GM12878 (cell line): ENCODE measurements around the gene FAM151A. TPM values are rescaled to one million over a fixed set of nuclear protein-coding genes. Genes with fewer than 3 reads are reported as not detected.

Experiments
- ATAC-seq: fragments of 200-7000 bp; cut with Tn5 transposase; 3 replicates; pipeline ENCODE4 v1.9.1; 2020; ENCODE audit warnings: mild to moderate bottlenecking, moderate library complexity
- BruUV-seq: library from RNA; stranded (reverse); fragments of 400-500 nt; replicated peaks from 2 replicates; lab custom pipeline; 2021; lab: Mats Ljungman, UMichigan
- CTCF ChIA-PET: fragments of 300-600 bp; sonication (Branson Sonifier 250); formaldehyde crosslinking; extraction: SDS; loops from one replicate; lab custom pipeline; 2021; ENCODE audit warnings: inconsistent platforms; lab: Yijun Ruan, JAX
- POLR2A ChIA-PET: fragments of 350-600 bp; formaldehyde crosslinking; extraction: SDS; loops from one replicate; lab custom pipeline; 2021; ENCODE audit warnings: inconsistent platforms; lab: Charles Lee
- RAD21 ChIA-PET: fragments of 300-600 bp; sonication (Branson Sonifier 250); formaldehyde crosslinking; loops from one replicate; lab custom pipeline; 2023; ENCODE audit warnings: antibody characterized with exemption; ENCODE audit not compliant: unreplicated experiment; lab: Charles Lee
- SMC1A ChIA-PET: fragments of 300-600 bp; sonication (Branson Sonifier 250); formaldehyde crosslinking; loops from one replicate; lab custom pipeline; 2023; ENCODE audit not compliant: unreplicated experiment, uncharacterized antibody; lab: Charles Lee
- DNase-seq: peaks from one replicate; pipeline ENCODE4 v3.0.0-alpha.2; 2011; ENCODE audit warnings: low read depth, low spot score
- FAIRE-seq: peaks from 3 replicates; lab custom pipeline; 2011; peaks lifted over from hg19 to GRCh38; lab: Jason Lieb, UNC
- H2AFZ ChIP-seq: 2 replicates; pipeline ENCODE4 v1.6.0; 2011; ENCODE audit warnings: low read depth, low read length, control low read depth; ENCODE audit not compliant: control insufficient read depth
- H3K27ac ChIP-seq: 2 replicates; pipeline ENCODE4 v1.5.1; 2011; ENCODE audit warnings: control low read depth; ENCODE audit not compliant: control insufficient read depth, insufficient read depth
- H3K27me3 ChIP-seq, 2 experiments: replicated peaks in 1 of 2; 2 replicates each; pipeline versions ENCODE4 v1.6.0 to v1.6.1; 2011; ENCODE audit warnings: low read length in 1 of 2; ENCODE audit not compliant: control insufficient read depth in 2 of 2, insufficient read depth in 2 of 2
- H3K36me3 ChIP-seq, 2 experiments: 2 replicates each; pipeline ENCODE4 v1.5.1; 2011; ENCODE audit warnings: low read length in 1 of 2; ENCODE audit not compliant: control insufficient read depth in 2 of 2, insufficient read depth in 2 of 2
- H3K4me1 ChIP-seq: 2 replicates; pipeline ENCODE4 v1.6.1; 2011; ENCODE audit warnings: mild to moderate bottlenecking, low read length, moderate library complexity, mixed read lengths; ENCODE audit not compliant: control insufficient read depth, insufficient read depth
- H3K4me2 ChIP-seq: 2 replicates; pipeline ENCODE4 v1.6.0; 2011; ENCODE audit warnings: control low read depth; ENCODE audit not compliant: control insufficient read depth, insufficient read depth
- H3K4me3 ChIP-seq: fragments of 200-600 bp; sonication (generic); 2 replicates; pipeline ENCODE4 v1.5.1; 2016
- H3K79me2 ChIP-seq: 2 replicates; pipeline ENCODE4 v1.6.0; 2011; ENCODE audit warnings: low read length; ENCODE audit not compliant: control insufficient read depth, insufficient read depth
- H3K9ac ChIP-seq: 2 replicates; pipeline ENCODE4 v1.8.0; 2011; ENCODE audit warnings: low read length, control low read depth, mixed read lengths; ENCODE audit not compliant: control insufficient read depth, insufficient read depth
- H3K9me3 ChIP-seq: replicated peaks from 3 replicates; pipeline ENCODE4 v1.5.1; 2011; ENCODE audit warnings: mild to moderate bottlenecking, low read length; ENCODE audit not compliant: control insufficient read depth, insufficient read depth
- H4K20me1 ChIP-seq: 2 replicates; pipeline ENCODE4 v1.6.0; 2011; ENCODE audit not compliant: control insufficient read depth, insufficient read depth
- CEBPB ChIP-seq, 2 experiments: fragments of 150-350 bp in 1 of 2; IDR thresholded peaks; 2 replicates each; pipeline ENCODE4 v1.6.1; 2012 to 2014; ENCODE audit warnings: low read depth in 2 of 2, low read length in 2 of 2, borderline replicate concordance in 1 of 2, inconsistent platforms in 1 of 2
- EP300 ChIP-seq, 2 experiments: fragments of 150-350 bp in 1 of 2; IDR thresholded peaks; 2 replicates each; pipeline ENCODE4 v1.6.1; 2011 to 2012; ENCODE audit warnings: low read depth in 2 of 2, low read length in 2 of 2, borderline replicate concordance in 1 of 2, improper control_type of control experiment in 1 of 2, inconsistent platforms in 1 of 2; ENCODE audit not compliant: control insufficient read depth in 1 of 2
- IKZF1 ChIP-seq: fragments of 450-650 bp; conservative IDR thresholded peaks from 2 replicates; pipeline ENCODE4 v1.6.1; 2017; ENCODE audit warnings: antibody characterized with exemption, mild to moderate bottlenecking
- MYB ChIP-seq: fragments of 150-350 bp; IDR thresholded peaks from 2 replicates; pipeline ENCODE4 v1.6.1; 2014; ENCODE audit warnings: mild to moderate bottlenecking, low read depth, low read length, borderline replicate concordance
- PAX8 ChIP-seq: fragments of 450-650 bp; IDR thresholded peaks from 2 replicates; pipeline ENCODE4 v1.6.1; 2017; ENCODE audit warnings: mild to moderate bottlenecking, moderate library complexity
- POLR2A ChIP-seq: IDR thresholded peaks from 2 replicates; pipeline ENCODE4 v1.6.1; 2011; ENCODE audit warnings: low read depth, mild to moderate bottlenecking, low read length
- RB1 ChIP-seq: fragments of 450-650 bp; formaldehyde crosslinking; IDR thresholded peaks from 2 replicates; pipeline ENCODE4 v1.6.1; 2017; ENCODE audit warnings: mild to moderate bottlenecking, borderline replicate concordance
- RBBP5 ChIP-seq: fragments of 200-600 bp; sonication (generic); conservative IDR thresholded peaks from 2 replicates; pipeline ENCODE4 v1.6.1; 2016
- TCF12 ChIP-seq: IDR thresholded peaks from 2 replicates; pipeline ENCODE4 v1.6.1; 2011; ENCODE audit warnings: low read depth, mild to moderate bottlenecking, low read length
- ZBED1 ChIP-seq: IDR thresholded peaks from 2 replicates; pipeline ENCODE4 v1.6.1; 2016; ENCODE audit warnings: borderline replicate concordance
- ZNF207 ChIP-seq: fragments of 450-650 bp; IDR thresholded peaks from 2 replicates; pipeline ENCODE4 v1.6.1; 2014; ENCODE audit warnings: antibody characterized with exemption, mild to moderate bottlenecking, borderline replicate concordance
- ZSCAN29 ChIP-seq: fragments of 450-650 bp; IDR thresholded peaks from 2 replicates; pipeline ENCODE4 v1.6.1; 2017; ENCODE audit warnings: mild to moderate bottlenecking, moderate library complexity
- WGBS: methylation state at CpG from one replicate; pipeline ENCODE4 v1.1.6; 2016; ENCODE audit warnings: low lambda C conversion rate; ENCODE audit not compliant: insufficient replicate concordance, insufficient coverage; ENCODE audit errors: missing lambda C conversion rate; 5-methylcytosine and 5-hydroxymethylcytosine counted together
- in situ Hi-C: fragments of 300-500 bp; cut with MboI; formaldehyde crosslinking; loops from 9 replicates; pipeline ENCODE4 v1.14.3; 2018; ENCODE audit warnings: mixed read lengths
- intact Hi-C: fragments of 100-400 bp; cut with micrococcal nuclease; formaldehyde crosslinking; loops from one replicate; pipeline ENCODE4 v1.14.2; 2022; ENCODE audit not compliant: unreplicated experiment
- polyA plus RNA-seq, 11 experiments: library from polyadenylated mRNA; depleted of rRNA in 4 of 11; unstranded in 6 of 11; stranded (reverse) in 5 of 11; fragments of >200 nt; fragmentation: Nextera tagmentation in 4 of 11; fragmentation: Illumina TruSeq in 1 of 11; extraction: Ambion mirVana in 4 of 11; extraction: Trizol in 1 of 11; gene quantifications; 1 replicate in 1 of 11; 2 replicates in 10 of 11; pipeline versions ENCODE4 v1.2.1 to v1.2.3, GENCODE V29; 2011 to 2016; ENCODE audit warnings: inconsistent platforms in 2 of 11, missing spikeins in 2 of 11, low read depth in 1 of 11
- total RNA-seq, 4 experiments: library from RNA; depleted of rRNA in 3 of 4; stranded (reverse); fragments of >200 nt in 3 of 4; fragmentation: Illumina TruSeq in 1 of 4; extraction: Trizol in 1 of 4; gene quantifications; 2 replicates each; pipeline versions ENCODE4 v1.2.1 to v1.2.3, GENCODE V29; 2013 to 2021
- TF ChIP-seq, protein P1 (sequence below): fragments of 450-650 bp; IDR thresholded peaks from 2 replicates; pipeline ENCODE4 v1.6.1; 2016; ENCODE audit warnings: mild to moderate bottlenecking
- TF ChIP-seq, protein P2 (sequence below): IDR thresholded peaks from 2 replicates; pipeline ENCODE4 v1.6.1; 2011; ENCODE audit warnings: low read depth, low read length, improper control_type of control experiment, borderline replicate concordance
- TF ChIP-seq, protein P3 (sequence below): IDR thresholded peaks from 2 replicates; pipeline ENCODE4 v1.6.1; 2011; ENCODE audit warnings: borderline replicate concordance, low read depth, mild to moderate bottlenecking, moderate library complexity, low read length; ENCODE audit not compliant: insufficient read depth, poor library complexity, severe bottlenecking

The FAM151A gene
- total and polyA plus RNA-seq, 10 of the 15 experiments (the other 5 are each of a cell fraction or from before 2014, with no cell fraction given), result 0.09 to 0.34 (median 0.14) TPM; not detected in 5

DNA sequence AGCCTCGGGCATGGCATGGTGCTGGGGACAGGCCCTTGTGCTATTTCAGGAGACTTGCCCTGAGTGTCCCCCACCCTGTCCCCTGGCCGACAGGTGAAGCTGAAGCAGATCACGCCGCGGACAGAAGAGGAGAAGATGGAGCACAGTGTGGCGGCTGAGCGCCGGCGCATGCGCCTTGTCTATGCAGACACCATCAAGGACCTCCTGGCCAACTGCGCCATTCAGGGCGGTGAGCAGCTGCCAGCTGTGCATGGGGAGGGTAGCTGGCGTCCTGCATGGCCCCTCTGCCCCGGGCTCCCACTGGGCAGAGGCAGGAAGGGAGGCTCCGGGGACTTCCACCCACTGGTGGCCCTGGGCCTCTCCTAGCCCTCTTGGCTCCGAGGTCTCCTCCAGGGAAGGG is 28.9 kb downstream of the FAM151A start:
- SMC1A ChIA-PET, result no interaction called here

More for the DNA sequence above, 28.9 kb downstream of the FAM151A start:
- Histone ChIP-seq H3K27ac (no peak overlapping the region), H3K9me3 (no peaks in the 10 kb centered on the region), H3K4me2 (no peak overlapping the region), H3K4me3 (no peak overlapping the region), H3K36me3 (no peaks in the 10 kb centered on the region), H2AFZ (no peak overlapping the region), H3K4me1 (no peaks in the 10 kb centered on the region), H3K9ac (no peak overlapping the region), H3K79me2 (no peaks in the 10 kb centered on the region), H3K27me3 (no peaks in the 10 kb centered on the region), H4K20me1 (no peaks in the 10 kb centered on the region)
- ATAC-seq (no peak), FAIRE-seq (no peak), DNase-seq (no peak)
- 65% methylated on average over 16 of the region's 16 CpGs for WGBS
- ChIA-PET CTCF (no interaction called here), POLR2A (no interaction called here), RAD21 (no interaction called here)
- intact Hi-C loops, result no loop called here
- in situ Hi-C loops, result no loop called here
- TF ChIP-seq, protein P1, sequence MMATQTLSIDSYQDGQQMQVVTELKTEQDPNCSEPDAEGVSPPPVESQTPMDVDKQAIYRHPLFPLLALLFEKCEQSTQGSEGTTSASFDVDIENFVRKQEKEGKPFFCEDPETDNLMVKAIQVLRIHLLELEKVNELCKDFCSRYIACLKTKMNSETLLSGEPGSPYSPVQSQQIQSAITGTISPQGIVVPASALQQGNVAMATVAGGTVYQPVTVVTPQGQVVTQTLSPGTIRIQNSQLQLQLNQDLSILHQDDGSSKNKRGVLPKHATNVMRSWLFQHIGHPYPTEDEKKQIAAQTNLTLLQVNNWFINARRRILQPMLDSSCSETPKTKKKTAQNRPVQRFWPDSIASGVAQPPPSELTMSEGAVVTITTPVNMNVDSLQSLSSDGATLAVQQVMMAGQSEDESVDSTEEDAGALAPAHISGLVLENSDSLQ, result no peak
- TF ChIP-seq, protein P2, sequence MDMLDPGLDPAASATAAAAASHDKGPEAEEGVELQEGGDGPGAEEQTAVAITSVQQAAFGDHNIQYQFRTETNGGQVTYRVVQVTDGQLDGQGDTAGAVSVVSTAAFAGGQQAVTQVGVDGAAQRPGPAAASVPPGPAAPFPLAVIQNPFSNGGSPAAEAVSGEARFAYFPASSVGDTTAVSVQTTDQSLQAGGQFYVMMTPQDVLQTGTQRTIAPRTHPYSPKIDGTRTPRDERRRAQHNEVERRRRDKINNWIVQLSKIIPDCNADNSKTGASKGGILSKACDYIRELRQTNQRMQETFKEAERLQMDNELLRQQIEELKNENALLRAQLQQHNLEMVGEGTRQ, result no peak
- TF ChIP-seq EP300 (IDR thresholded peaks at IDR 0.05; ENCODE audit: borderline replicate concordance in 1 of 2, control insufficient read depth in 1 of 2, low read depth in 2 of 2, low read length in 2 of 2) (no peak), IKZF1 (no peak), ZSCAN29 (no peak), POLR2A (no peak), ZNF207 (no peak), RBBP5 (no peak), MYB (no peak), PAX8 (no peak), TCF12 (no peak), ZBED1 (no peak), RB1 (no peak), CEBPB (IDR thresholded peaks at IDR 0.05; ENCODE audit: borderline replicate concordance in 1 of 2, low read depth in 2 of 2, low read length in 2 of 2) (no peak)
- TF ChIP-seq, protein P3, sequence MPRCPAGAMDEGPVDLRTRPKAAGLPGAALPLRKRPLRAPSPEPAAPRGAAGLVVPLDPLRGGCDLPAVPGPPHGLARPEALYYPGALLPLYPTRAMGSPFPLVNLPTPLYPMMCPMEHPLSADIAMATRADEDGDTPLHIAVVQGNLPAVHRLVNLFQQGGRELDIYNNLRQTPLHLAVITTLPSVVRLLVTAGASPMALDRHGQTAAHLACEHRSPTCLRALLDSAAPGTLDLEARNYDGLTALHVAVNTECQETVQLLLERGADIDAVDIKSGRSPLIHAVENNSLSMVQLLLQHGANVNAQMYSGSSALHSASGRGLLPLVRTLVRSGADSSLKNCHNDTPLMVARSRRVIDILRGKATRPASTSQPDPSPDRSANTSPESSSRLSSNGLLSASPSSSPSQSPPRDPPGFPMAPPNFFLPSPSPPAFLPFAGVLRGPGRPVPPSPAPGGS, result no peak
- no TSS peak for BruUV-seq
